Peyer's patch (tissue), 4 donors: Measurements from ENCODE around the gene RAVER2.

Experiments used
- POLR2A ChIP-seq, 2 donors: fragments of 450-650 bp; IDR thresholded peaks; one replicate each; pipeline ENCODE4 v1.5.1; 2017; ENCODE audit warnings: antibody characterized with exemption in 2 of 2, mild to moderate bottlenecking in 2 of 2, moderate library complexity in 2 of 2
- TF ChIP-seq, protein P1 (sequence below), 6 experiments: fragments of 450-650 bp in 4 of 6; fragments of 200-600 bp in 2 of 6; sonication (generic) in 1 of 6; IDR thresholded peaks; one replicate each; pipeline ENCODE4 v1.5.1; 2017 to 2019; ENCODE audit warnings: antibody characterized with exemption in 6 of 6, mild to moderate bottlenecking in 3 of 6, moderate library complexity in 1 of 6

DNA sequence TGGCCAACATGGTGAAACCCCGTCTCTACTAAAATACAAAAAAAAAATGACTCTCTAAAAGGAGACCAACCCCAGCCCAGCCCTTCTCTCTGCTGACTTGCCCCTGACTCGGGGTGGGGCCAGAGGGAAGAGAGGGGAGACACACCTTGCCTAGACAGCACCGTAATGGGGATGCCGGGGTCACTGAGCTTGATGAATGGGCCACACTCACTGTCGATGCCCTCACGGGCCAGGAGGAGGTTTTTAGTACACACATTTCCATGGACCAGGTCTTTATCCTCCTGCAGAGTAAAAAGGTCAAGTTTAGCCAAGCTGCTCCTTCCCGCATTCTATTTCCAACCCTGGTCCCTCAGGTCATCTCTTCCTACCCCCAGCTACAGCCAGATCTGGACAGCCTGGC, 99.7 kb downstream of the RAVER2 start:
- TF ChIP-seq, protein P1, sequence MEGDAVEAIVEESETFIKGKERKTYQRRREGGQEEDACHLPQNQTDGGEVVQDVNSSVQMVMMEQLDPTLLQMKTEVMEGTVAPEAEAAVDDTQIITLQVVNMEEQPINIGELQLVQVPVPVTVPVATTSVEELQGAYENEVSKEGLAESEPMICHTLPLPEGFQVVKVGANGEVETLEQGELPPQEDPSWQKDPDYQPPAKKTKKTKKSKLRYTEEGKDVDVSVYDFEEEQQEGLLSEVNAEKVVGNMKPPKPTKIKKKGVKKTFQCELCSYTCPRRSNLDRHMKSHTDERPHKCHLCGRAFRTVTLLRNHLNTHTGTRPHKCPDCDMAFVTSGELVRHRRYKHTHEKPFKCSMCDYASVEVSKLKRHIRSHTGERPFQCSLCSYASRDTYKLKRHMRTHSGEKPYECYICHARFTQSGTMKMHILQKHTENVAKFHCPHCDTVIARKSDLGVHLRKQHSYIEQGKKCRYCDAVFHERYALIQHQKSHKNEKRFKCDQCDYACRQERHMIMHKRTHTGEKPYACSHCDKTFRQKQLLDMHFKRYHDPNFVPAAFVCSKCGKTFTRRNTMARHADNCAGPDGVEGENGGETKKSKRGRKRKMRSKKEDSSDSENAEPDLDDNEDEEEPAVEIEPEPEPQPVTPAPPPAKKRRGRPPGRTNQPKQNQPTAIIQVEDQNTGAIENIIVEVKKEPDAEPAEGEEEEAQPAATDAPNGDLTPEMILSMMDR (IDR thresholded peaks at IDR 0.05), result no peak
- no peak for TF ChIP-seq POLR2A (IDR thresholded peaks at IDR 0.05)
